Uterus (tissue), 4 donors: ENCODE measurements around the gene CTTNBP2NL. TPM values are rescaled to one million over a fixed set of nuclear protein-coding genes. Genes with fewer than 3 reads are reported as not detected.
A peak's percentile ranks its signal among the peaks of the same experiment; 100 is the strongest.
"Not testable (repeated sequence)": the region's sequence is repeated elsewhere in the genome, so short reads cannot be mapped to it uniquely, and the experiment has no call there.

Experiments
- DNase-seq, 2 donors: peaks; one replicate each; pipeline ENCODE4 v3.0.0-alpha.2; 2019 to 2020
- H3K27ac ChIP-seq, 2 donors: fragments of 200-600 bp; sonication (generic); 1 replicate in 1 of 2; 2 replicates in 1 of 2; pipeline ENCODE4 v1.5.1; 2016 to 2018
- H3K27me3 ChIP-seq, 2 donors: fragments of 200-600 bp; sonication (generic); one replicate each; pipeline ENCODE4 v1.5.1; 2018 to 2019; ENCODE audit warnings: control low read depth in 1 of 2
- H3K36me3 ChIP-seq, 2 donors: fragments of 200-600 bp; sonication (generic); one replicate each; pipeline ENCODE4 v1.5.1; 2019; ENCODE audit warnings: control low read depth in 1 of 2
- H3K4me1 ChIP-seq, 2 donors: fragments of 200-600 bp; sonication (generic); one replicate each; pipeline ENCODE4 v1.5.1; 2018 to 2019; ENCODE audit warnings: control low read depth in 1 of 2
- H3K4me3 ChIP-seq, 2 donors: fragments of 200-600 bp; sonication (generic); 1 replicate in 1 of 2; 2 replicates in 1 of 2; pipeline ENCODE4 v1.5.1; 2018 to 2019; ENCODE audit warnings: mild to moderate bottlenecking in 1 of 2
- H3K9me3 ChIP-seq, 2 donors: fragments of 200-600 bp; sonication (generic); one replicate each; pipeline ENCODE4 v1.5.1; 2019; ENCODE audit warnings: control low read depth in 1 of 2
- CTCF ChIP-seq, 4 experiments: fragments of 200-600 bp in 2 of 4; fragments of 450-650 bp in 2 of 4; sonication (generic) in 2 of 4; IDR thresholded peaks; one replicate each; pipeline ENCODE4 v1.5.1; 2016 to 2019; ENCODE audit warnings: antibody characterized with exemption in 4 of 4, mild to moderate bottlenecking in 2 of 4, moderate library complexity in 1 of 4
- POLR2A ChIP-seq, 2 donors: fragments of 450-650 bp; IDR thresholded peaks; one replicate each; pipeline ENCODE4 v1.6.1; 2016; ENCODE audit warnings: antibody characterized with exemption in 2 of 2, mild to moderate bottlenecking in 1 of 2, moderate library complexity in 1 of 2
- intact Hi-C: fragments of 100-400 bp; cut with DNase I; formaldehyde crosslinking; loops from one replicate; pipeline ENCODE4 v1.15.1; 2023; ENCODE audit warnings: low total_unique reads
- total RNA-seq, 4 donors: library from RNA; depleted of rRNA in 3 of 4; stranded (reverse); fragments of >200 nt in 3 of 4; gene quantifications; one replicate each; pipeline versions ENCODE4 v1.1.0 to v1.2.4, GENCODE V29; 2014 to 2023
- donor health status: DM: yes; HTN: yes; CAD: no.

The CTTNBP2NL gene
- total RNA-seq, 4 donors from 2014 or later = 9.4 to 60.5 (median 15.6) TPM

- Histone ChIP-seq H3K4me1 (no peaks in the 10 kb centered on the region), H3K27me3 (no peaks in the 10 kb centered on the region), H3K36me3 (no peaks in the 10 kb centered on the region), H3K4me3 (no peak overlapping the region), H3K27ac (no peak overlapping the region), H3K9me3 (no peaks in the 10 kb centered on the region)
- TF ChIP-seq CTCF (IDR thresholded peaks at IDR 0.05) (no peak), POLR2A (IDR thresholded peaks at IDR 0.05) (no peak)
- intact Hi-C loops = no loop called here
- no peak for DNase-seq
These were observed 9.2 kb upstream of the CTTNBP2NL start for GRCh38 chr1:112386731-112387346.

GRCh38 chr1:112387807-112388206 lies 8.2 kb upstream of the CTTNBP2NL start:
- no peaks in the 10 kb centered on the region for H3K9me3 ChIP-seq
- intact Hi-C loops = no loop called here
- H3K27me3 ChIP-seq = no peaks in the 10 kb centered on the region
- H3K27ac ChIP-seq = no peak overlapping the region
- H3K4me1 ChIP-seq = no peaks in the 10 kb centered on the region
- H3K36me3 ChIP-seq = no peaks in the 10 kb centered on the region
- TF ChIP-seq CTCF (IDR thresholded peaks at IDR 0.05) (no peak), POLR2A (IDR thresholded peaks at IDR 0.05) (no peak)
- DNase-seq = no peak
- no peak overlapping the region for H3K4me3 ChIP-seq

- peak in 1 of 2 donors; percentile 32 for DNase-seq
- peaks cover 0 to 4% of the 10 kb centered on the region in 2 donors for H3K4me1 ChIP-seq
- no peaks in the 10 kb centered on the region for H3K36me3 ChIP-seq
- H3K27me3 ChIP-seq = no peaks in the 10 kb centered on the region
- intact Hi-C loops = no loop called here
- TF ChIP-seq POLR2A (IDR thresholded peaks at IDR 0.05) (no peak), CTCF (IDR thresholded peaks at IDR 0.05) (no peak)
- H3K27ac ChIP-seq = peak overlapping the region; percentile 24 to 37
- H3K4me3 ChIP-seq = no peak overlapping the region
- no peaks in the 10 kb centered on the region for H3K9me3 ChIP-seq
These were observed 7.6 kb upstream of the CTTNBP2NL start for GRCh38 chr1:112388436-112388835.

GRCh38 chr1:112389689-112390088 lies 6.3 kb upstream of the CTTNBP2NL start:
- H3K4me1 ChIP-seq = peaks cover 4 to 12% of the 10 kb centered on the region in 2 donors
- DNase-seq = no peak
- no peaks in the 10 kb centered on the region for H3K36me3 ChIP-seq
- intact Hi-C loops = loop anchor here (5.0 kb wide), 1 partner anchor 78 kb away; no protein-coding TSS in a partner anchor
- no peaks in the 10 kb centered on the region for H3K9me3 ChIP-seq
- no peaks in the 10 kb centered on the region for H3K27me3 ChIP-seq
- no peak overlapping the region for H3K4me3 ChIP-seq
- TF ChIP-seq POLR2A (IDR thresholded peaks at IDR 0.05) (no peak), CTCF (IDR thresholded peaks at IDR 0.05) (no peak)
- H3K27ac ChIP-seq = no peak overlapping the region

GRCh38 chr1:112390335-112390734 lies 5.7 kb upstream of the CTTNBP2NL start:
- H3K27me3 ChIP-seq, DNase-seq, H3K9me3 ChIP-seq, H3K36me3 ChIP-seq: not testable (repeated sequence)
- H3K4me1 ChIP-seq = peaks cover 10 to 18% of the 10 kb centered on the region in 2 donors
- H3K4me3 ChIP-seq = peak overlapping the region; percentile 20 to 38
- peak overlapping the region; percentile 92 to 99 for H3K27ac ChIP-seq
- intact Hi-C loops = loop anchor here (5.0 kb wide), 1 partner anchor 77 kb away; no protein-coding TSS in a partner anchor
